Kasumi-1 (cell line): ENCODE results near the gene THAP9.
"Not testable (repeated sequence)": the region's sequence is repeated elsewhere in the genome, so short reads cannot be mapped to it uniquely, and the experiment has no call there.

ENCODE experiments used
- DNase-seq, 2 experiments: peaks; one replicate each; lab custom pipeline; 2025; lab: John Stamatoyannopoulos, UW

The THAP9 gene, protein sequence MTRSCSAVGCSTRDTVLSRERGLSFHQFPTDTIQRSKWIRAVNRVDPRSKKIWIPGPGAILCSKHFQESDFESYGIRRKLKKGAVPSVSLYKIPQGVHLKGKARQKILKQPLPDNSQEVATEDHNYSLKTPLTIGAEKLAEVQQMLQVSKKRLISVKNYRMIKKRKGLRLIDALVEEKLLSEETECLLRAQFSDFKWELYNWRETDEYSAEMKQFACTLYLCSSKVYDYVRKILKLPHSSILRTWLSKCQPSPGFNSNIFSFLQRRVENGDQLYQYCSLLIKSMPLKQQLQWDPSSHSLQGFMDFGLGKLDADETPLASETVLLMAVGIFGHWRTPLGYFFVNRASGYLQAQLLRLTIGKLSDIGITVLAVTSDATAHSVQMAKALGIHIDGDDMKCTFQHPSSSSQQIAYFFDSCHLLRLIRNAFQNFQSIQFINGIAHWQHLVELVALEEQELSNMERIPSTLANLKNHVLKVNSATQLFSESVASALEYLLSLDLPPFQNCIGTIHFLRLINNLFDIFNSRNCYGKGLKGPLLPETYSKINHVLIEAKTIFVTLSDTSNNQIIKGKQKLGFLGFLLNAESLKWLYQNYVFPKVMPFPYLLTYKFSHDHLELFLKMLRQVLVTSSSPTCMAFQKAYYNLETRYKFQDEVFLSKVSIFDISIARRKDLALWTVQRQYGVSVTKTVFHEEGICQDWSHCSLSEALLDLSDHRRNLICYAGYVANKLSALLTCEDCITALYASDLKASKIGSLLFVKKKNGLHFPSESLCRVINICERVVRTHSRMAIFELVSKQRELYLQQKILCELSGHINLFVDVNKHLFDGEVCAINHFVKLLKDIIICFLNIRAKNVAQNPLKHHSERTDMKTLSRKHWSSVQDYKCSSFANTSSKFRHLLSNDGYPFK

DNA sequence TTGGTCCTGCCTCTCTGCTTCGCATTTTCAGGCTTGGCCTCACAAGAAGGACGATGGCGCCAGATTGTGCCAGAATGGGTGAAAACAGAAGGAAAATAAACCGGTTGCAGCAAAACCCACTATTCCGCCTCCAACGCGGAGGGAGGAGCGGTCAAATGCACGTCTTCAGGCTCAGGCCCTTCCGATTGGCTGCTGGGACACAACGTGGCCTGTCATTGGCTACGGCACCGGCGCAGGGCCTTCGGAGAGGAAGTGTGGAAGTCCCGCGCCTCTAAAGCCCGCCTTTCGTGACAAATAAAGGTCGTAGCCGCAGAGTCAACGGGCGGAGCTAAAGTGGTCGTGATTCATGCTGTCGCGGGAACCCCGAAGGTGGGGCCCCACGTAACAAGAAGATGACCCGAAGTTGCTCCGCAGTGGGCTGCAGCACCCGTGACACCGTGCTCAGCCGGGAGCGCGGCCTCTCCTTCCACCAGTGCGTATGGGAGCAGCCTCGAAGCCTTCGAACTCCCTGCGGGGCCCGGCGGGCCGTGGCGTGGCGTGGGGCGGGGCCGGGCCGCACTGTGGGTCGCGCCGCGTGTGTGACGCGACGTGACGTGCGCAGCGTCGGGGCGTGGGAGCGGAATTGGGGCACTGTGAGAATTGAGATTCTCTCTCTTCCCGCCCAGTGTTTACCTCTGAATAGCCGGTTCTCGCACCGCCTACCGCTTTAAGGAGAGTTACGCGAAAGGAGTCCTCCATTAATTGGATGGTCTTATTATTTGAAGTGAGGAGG, at the start of gene THAP9:
THAP9 (plus strand) TSS at position 325 of the 772 bp plus-strand sequence; CDS start at position 393, 68 bp downstream.
- DNase-seq = peak; percentile 99

DNA sequence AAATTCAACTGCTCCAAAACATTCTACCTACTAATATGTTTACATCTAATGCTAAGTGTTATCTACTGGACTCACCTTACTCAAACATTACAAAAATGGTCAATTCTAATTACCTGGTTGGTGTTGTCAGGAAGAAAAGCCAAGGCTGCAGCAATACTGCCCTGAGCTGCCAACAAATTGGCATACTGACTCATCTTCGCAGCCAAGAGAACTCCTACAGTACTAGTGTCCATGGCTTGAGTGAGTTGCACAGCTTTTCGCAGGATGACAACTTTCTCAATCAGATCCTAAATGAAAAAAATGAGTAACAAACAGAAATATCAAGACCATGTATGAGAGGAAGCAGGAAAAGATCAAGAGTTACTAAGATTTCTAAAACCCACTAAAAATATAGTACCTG, 49.2 kb upstream of the THAP9 start:
- no peak for DNase-seq

DNA sequence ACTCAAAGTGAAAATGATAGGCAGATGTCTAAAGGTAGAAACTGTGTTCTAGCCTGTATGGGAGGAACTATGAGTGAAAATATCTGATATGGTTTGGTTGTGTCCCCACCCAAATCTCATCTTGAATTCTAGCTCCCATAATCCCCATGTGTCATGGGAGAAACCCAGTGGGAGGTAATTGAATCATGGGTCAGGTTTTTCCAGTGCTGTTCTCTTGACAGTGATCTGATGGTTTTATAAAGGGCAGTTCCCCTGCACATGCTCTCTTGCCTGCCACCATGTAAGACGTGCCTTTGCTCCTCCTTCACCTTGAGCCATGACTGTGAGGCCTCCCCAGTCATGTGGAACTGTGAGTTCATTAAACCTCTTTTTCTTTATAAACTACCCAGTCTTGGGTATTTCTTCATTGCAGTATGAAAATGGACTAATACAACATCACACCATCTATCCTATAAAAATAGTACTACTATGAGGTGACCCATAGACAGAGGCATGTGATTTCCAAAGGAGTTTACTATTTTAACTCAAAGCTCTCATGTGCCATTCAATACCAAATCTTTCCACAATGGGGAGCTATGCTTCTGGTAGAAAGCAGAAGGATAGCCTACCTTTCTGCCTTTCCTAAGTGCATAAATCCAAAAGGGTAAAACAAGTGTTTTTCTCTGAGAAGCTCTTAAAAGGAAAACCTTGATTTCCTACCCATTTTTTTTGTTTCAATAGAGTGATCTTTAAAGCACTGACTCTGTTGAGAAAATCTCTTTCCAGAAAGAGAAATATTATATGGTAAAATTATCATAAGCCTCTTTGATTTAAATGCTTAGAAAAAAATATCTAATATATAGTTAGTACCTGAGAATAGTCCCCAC, 48.4 kb upstream of the THAP9 start:
- peak; percentile 65 to 72 for DNase-seq

DNA sequence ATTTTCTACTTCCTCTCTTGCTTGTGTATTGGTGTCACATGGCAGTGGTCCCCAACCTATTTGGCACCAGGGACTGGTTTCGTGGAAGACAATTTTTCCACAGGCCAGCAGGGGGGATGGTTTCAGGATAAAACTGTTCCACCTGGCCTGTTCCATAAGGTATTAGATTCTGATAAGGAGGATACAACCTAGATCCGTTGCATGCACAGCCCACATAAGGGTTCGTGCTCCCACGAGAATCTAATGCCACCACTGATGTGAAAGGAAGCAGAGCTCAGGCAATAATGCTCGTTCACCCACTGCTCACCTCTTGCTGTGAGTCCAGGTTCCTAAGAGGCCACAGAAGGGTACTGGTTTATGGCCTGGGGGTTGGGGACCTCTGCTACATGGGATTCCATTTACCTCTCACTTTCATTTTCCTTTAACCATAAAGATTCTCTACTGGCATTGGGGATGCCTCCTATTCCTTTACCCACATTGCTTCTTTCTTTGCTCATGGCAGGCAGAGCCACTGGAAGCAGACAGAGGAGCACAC, 47.7 kb upstream of the THAP9 start:
- DNase-seq = peak in 1 of 2 experiments; percentile 13

DNA sequence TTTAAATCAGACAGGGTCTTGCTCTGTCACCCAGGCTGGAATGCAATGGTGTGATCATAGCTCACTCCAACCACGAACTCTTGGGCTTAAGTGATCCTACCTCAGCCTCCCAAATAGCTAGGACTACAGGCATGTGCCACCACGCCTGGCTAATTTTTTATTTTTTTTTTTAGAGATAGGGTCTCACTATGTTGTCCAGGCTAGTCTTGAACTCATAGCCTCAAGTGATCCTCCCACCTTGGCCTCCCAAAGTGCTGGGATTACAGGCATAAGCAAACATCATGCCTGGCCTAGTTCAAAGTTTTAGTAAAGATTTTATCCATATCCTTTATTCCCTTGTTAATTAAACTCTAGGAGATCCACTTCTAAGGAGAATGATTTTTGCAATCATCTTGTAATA, 40.0 kb upstream of the THAP9 start:
- DNase-seq = not testable (repeated sequence)

DNA sequence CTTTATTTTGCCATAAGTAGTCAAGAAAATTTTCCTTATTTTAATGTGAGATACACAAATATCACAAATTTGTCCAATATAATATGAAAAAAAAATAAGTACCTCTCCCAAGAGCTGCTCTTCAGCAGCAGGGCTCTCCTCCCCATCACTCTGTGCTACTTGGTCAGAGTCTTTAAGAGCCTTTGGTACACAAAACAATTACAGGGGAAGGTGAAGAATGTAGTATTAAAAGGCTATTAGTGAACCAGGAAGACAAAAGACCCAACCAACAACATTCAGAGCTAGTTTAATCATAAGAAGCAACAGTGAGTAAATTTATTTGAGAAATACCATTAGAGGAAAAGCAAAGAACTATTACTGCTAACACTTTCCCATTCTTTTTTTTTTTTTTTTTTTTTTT, 39.0 kb upstream of the THAP9 start:
- no peak for DNase-seq

DNA sequence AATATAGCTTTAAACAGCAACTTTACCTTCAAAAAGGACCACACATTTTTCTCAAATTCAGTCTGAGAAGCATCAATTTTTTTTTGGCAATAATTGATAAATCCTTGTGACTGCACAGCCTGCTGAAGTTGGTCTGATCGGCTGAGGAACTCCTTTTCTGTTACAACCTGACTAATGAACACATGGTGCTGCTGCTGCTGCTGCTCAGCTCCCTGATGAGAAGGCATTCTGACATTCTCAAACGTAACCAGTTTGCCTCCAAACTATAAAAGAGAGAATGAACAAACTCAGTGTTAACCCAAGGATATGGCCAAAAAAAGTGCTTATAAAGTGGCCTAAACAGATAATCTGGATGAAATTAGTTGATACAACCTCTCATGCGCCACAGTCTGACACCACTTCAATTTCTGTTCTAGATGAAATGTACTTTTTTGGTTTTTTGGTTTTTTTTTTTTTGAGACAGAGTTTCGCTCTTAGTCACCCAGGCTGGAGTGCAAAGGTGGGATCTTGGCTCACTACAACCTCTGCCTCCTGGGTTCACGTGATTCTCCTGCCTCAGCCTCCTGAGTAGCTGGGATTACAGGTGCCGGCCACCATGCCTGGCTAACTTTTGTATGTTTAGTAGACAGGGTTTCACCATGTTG, 36.1 kb upstream of the THAP9 start:
- DNase-seq = no peak

DNA sequence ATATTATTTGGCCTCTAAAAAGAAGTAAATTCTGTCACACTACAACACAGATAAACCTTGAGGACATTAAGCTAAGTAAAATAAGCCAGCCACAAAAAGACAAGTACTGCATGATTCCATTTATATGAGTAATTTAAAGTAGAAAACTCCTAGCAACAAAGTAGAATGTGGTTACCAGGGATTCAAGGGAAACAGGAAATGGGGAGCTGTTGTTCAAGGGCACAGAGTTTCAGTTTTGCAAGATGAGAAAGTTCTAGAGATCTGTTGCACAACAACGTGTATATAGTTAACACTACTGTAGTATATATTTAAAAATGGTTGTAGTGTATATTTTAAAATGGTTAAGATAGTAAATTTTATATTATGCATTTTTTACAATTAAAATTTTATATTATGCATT, 34.9 kb upstream of the THAP9 start:
- DNase-seq = peak; percentile 87 to 88

DNA sequence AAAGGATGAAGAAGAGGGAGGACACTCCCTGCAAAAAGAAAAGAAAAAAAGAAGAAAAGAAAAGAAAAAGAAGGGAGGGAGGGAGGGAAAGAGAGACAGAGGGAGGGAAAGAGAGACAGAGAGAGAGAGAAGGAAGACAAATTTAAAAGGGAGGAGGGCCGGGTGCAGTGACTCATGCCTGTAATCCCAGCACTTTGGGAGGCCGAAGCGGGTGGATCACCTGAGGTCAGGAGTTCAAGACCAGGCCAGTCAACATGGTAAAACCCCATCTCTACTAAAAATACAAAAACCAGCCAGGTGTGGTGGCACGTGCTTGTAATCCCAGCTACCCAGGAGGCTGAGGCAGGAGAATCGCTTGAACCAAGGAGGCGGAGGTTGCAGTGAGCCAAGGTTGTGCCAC, 34.5 kb upstream of the THAP9 start:
- DNase-seq = not testable (repeated sequence)

DNA sequence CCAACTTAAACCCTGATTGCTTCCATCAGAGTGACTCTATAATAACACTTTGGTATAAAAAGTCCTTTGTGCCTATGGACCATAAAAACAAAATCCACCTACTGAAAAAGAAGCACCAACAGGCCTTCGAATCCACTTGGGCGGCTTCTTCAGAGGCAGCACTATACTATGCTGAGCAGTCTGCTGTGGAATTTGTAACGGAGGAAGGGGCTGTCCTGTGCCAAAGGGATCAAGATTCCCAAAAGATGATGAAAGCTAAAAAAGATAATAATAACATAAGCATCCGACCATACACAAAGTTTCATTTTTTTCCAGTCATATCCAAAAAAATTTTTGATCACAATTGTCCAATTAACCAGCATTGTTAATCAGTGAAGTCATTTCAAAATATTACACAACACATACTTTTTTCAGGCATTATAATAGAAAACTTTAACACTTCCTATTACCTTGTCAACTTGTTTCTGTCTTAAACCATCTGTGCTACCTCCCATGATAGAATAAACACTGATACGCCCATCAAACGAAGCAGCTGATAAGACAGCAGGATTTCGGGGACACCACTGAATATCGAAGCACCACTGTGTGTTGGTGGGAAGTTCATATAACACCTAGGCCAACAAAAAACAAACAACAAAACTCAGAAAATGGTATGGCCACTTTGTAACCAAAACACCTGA, 33.7 kb upstream of the THAP9 start:
- no peak for DNase-seq

DNA sequence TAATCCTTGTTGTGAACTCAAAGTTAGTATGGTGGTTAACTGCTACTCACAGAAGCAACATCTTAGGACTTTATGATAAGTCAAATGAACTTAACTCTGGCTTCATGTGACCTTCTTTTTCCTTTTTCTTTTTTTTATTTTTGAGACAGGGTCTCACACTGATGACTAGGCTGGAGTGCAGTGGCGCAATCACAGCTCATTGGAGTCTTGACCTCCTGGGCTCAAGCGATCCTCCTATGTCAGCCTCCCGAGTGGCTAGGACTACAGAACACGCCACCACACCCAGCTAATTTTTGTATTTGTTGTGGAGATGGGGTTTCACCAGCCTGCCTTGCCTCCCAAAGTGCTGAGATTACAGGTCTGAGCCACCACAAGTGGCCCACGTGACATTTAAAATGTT, 32.0 kb upstream of the THAP9 start:
- no peak for DNase-seq

DNA sequence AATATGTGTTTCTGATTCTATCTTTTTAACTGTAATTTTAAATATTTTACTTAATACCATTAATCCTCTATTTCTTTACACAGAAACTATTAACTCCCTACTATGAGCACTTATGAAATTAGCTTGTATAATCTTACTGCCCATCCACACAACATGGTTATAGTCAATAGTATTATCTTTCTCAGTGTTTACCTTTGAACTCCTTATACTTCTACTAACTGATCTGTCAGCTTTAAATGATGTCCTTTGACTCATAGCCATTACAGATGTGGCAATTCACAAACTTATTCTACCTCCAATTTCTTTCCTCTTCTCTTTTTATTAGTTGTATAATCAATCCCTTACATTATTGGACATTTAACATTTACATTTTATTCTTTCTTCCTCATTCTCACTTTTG, 15.1 kb upstream of the THAP9 start:
- DNase-seq = no peak

DNA sequence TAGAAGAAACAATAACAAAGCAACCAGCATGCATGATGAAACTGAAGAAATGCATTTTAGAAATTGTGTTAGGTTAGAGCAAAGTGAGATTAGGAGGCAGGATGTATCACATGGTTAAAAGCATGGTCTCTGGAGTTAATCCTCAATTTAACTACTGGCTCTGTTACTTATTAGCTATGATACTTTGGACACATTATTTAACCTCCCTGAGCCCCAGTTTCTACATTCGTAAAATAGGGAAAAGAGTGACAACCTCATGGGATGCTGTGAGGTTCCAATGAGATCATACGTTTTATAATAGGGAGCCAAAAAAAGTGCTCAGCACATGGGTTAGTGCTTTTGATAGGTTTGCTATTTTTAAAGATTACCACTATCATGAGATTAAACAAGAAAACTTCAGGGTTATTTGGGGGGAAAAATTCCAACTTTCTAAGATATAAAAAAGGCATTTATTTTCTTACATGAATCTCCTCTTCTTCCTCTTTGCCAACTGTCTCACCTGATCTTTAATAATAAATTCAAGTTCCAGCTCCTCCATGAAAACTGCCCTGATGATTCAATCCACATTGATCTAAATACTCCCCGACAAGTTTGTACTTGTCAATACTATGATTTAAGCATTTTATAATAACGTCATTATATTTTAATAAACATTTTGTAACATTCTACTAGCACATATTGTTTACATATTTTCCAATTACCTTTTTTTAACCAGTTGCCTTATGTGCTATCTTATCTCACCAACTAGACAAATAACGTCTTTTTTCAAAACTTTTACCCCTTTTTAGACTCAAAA, 14.2 kb upstream of the THAP9 start:
- DNase-seq = no peak

DNA sequence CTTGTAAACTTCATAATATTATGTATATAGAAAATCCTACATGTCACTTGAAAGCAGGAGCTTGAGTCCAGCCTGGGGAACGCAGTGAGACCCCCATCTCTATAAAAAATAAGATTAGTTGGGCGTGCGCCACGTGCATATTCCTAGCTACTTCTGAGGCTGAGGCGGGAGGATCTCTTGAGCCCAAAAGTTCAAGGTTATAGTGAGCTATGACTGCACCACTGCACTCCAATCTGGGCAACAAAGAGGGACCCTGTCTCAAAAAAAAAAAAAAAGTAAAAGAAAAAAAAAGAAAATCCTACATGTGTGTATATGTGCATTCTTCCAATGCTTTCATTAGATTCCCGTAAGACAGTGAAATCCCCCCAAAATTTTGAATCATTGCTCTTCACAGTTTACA, 11.2 kb upstream of the THAP9 start:
- DNase-seq = no peak

DNA sequence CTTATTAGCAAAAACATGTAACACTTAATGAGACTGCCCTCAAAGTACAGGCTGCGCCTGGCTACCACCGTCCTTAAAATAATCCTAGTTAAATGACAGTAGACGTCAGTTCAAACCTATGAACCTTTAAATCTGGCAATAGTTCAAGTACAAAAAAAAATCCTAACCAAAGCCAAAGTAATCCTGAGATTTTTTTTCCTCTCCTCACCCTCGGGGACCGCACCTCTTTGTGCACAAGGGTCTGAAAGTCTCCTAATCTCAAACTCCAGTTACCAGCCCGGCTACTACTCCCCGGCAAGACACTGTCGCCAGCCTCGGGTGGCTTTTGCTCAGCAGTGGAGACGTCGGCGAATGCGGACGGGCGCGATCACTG, 10.0 kb upstream of the THAP9 start:
- no peak for DNase-seq

DNA sequence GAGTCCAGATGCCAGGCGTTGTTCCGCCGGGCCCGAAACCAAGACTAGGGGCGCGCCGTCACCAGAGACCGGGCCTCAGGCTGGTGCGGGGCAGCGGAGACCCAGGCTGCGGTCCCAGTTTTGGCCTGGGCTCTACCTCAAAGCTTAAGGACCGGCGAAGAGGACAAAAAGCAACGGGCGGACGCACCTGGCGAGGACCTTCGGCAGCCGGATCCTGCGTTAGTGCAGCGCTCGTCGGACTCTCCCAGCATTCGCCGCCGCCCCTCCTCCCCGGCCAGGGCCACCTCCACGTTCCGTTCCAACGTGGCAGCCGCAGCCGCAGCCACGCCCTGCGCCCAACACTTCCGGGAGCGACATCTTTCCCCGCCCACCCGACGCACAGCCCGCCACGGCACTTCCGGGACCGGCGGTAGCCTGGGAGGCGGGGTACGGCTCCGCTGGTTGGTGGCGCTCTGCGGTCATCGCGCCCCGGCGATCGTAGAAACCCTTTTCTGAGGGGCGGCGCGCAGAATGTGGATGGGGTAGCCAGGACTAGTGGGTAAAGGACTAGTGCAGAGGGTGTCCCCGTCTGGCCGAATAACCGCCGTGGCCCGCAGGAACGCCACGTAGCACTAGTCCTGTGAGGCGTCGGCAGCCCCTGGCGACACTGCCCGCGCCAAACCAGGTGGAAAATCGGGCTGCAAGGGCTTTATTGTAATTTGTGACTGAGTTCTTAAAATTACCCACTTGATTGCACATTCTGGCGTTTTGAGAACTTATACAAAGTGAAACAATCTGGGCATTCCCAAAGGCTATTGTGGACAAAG, 9.4 kb upstream of the THAP9 start, which contains the start of gene SEC31A:
SEC31A (minus strand) TSS at position 253 of the 806 bp plus-strand sequence. CDS start 9,217 bp downstream, outside the sequence.
- DNase-seq = peak; percentile 93 to 94

DNA sequence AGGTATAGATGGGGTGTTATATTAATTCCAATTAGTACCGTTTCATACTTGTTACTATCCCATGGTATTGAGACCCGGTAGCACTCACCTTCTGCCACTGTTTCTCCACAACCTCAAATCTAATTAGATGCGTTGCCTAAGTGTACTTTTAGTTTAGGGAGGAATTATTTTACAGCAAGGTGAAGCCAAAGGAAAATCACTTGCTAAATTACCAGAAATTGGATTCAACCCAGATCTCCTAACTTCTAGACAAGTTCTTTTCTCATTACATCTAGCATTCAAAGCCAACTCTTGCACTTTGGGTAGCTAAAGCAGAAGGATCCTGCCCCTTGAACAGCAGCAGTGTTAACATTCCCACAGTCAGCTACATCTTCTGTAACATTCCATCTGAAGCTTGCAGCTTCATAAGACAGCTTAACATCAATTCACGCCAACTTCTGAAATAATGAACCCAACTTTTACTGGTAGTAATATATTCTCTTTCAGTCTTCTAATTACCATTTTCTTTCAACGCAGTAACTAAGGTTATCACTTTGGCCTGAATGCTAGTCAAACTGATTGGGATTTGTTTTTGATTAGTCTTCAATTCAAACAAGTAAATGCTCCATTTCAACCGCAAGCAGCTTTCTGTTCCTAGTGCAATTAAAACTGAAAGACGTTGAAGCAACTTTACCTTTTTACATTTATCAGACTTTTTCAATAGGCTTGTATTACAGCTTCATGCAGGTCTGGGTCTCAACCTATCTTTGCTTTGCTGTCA, 8.6 kb upstream of the THAP9 start:
- no peak for DNase-seq
